Stomach (tissue), 9 donors: ENCODE measurements around the gene FMN1. TPM values are rescaled to one million over a fixed set of nuclear protein-coding genes. Genes with fewer than 3 reads are reported as not detected.

Source experiments
- DNase-seq, 2 donors: peaks; one replicate each; pipeline versions ENCODE4 v3.0.0 to v3.0.0-alpha.2; 2013 to 2019
- H3K27ac ChIP-seq, 5 donors: fragments of 200-600 bp in 4 of 5; sonication (generic) in 4 of 5; one replicate each; pipeline ENCODE4 v1.5.1; 2013 to 2019; ENCODE audit warnings: mild to moderate bottlenecking in 1 of 5, moderate library complexity in 1 of 5
- H3K27me3 ChIP-seq, 3 donors: fragments of 200-600 bp; sonication (generic); one replicate each; pipeline ENCODE4 v1.5.1; 2017 to 2019; ENCODE audit warnings: mixed run types in 1 of 3
- H3K36me3 ChIP-seq, 4 donors: fragments of 200-600 bp; sonication (generic); 1 replicate in 3 of 4; 2 replicates in 1 of 4; pipeline ENCODE4 v1.5.1; 2016 to 2019
- H3K4me1 ChIP-seq, 4 donors: fragments of 200-600 bp; sonication (generic); one replicate each; pipeline ENCODE4 v1.5.1; 2016 to 2019
- H3K4me3 ChIP-seq, 4 donors: fragments of 200-600 bp; sonication (generic) in 3 of 4; one replicate each; pipeline ENCODE4 v1.5.1; 2016 to 2019; ENCODE audit warnings: mild to moderate bottlenecking in 1 of 4
- H3K9me3 ChIP-seq, 4 donors: fragments of 200-600 bp; sonication (generic); one replicate each; pipeline ENCODE4 v1.5.1; 2016 to 2019
- CTCF ChIP-seq, 7 experiments: fragments of 450-650 bp in 4 of 7; fragments of 200-600 bp in 3 of 7; sonication (generic) in 3 of 7; IDR thresholded peaks; one replicate each; pipeline ENCODE4 v1.5.1; 2016 to 2019; ENCODE audit warnings: antibody characterized with exemption in 7 of 7, control low read depth in 2 of 7, mild to moderate bottlenecking in 1 of 7
- EP300 ChIP-seq: sonication (generic); formaldehyde crosslinking; IDR thresholded peaks from one replicate; pipeline ENCODE4 v1.6.1; 2017; ENCODE audit warnings: antibody characterized with exemption
- POLR2A ChIP-seq, 4 donors: fragments of 450-650 bp; IDR thresholded peaks; one replicate each; pipeline ENCODE4 v1.6.1; 2016; ENCODE audit warnings: antibody characterized with exemption in 4 of 4, control low read depth in 2 of 4, mild to moderate bottlenecking in 1 of 4, moderate library complexity in 1 of 4
- POLR2AphosphoS5 ChIP-seq, 3 donors: sonication (generic); formaldehyde crosslinking; IDR thresholded peaks; one replicate each; pipeline ENCODE4 v1.6.1; 2016; ENCODE audit warnings: antibody characterized with exemption in 3 of 3
- WGBS, 5 donors: extraction: QIAGEN DNeasy Blood & Tissue Kit in 3 of 5; methylation state at CpG; one replicate each; pipeline versions ENCODE4 v1.1.5 to v1.1.7; 2013 to 2018; 5-methylcytosine and 5-hydroxymethylcytosine counted together
- intact Hi-C: fragments of 100-400 bp; cut with DNase I; formaldehyde crosslinking; loops from one replicate; pipeline ENCODE4 v1.15.1; 2023; ENCODE audit warnings: low total_unique reads
- polyA plus RNA-seq, 3 donors: library from polyadenylated mRNA; stranded (reverse); fragments of 200-250 nt; gene quantifications; one replicate each; pipeline ENCODE4 v1.2.3, GENCODE V29; 2013
- total RNA-seq, 5 donors: library from RNA; depleted of rRNA; stranded (reverse); fragments of >200 nt; gene quantifications; one replicate each; pipeline versions ENCODE4 v1.1.0 to v1.2.3, GENCODE V29; 2014 to 2016
- donor health status: healthy with polysubstance abuse.
- donor health status: Bipolar disorder and iron deficiency.
- donor health status: healthy.

FMN1 gene
- total and polyA plus RNA-seq, 8 donors, result 0.40 to 58.0 (median 22.9) TPM

DNA sequence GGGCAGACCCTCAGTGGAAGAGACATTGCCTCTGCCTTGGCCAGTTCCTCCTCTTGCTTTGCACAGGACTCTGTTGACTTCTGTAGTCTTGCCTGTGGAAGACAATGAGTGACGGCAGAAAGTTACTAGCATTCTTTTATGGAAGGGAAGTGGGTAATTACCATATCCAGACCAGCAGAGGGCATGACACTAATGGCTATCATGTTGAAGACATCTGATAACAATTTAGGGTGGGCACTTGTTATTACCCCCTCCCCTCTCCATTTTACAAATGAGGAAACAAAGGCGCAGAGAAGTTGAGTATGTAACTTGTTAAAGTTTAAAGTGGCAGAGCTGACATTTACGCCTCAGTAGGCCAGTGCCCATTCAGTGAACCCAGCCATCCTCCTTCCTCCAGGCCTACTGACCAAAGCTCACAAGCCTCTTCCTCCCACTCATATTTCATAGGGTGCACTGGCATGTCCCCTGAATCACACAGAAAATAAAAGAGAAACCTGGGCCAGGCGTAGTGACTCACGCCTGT is 48.2 kb upstream of the FMN1 start:
- H3K27me3 ChIP-seq, result peaks cover 0 to 4% (median 0%) of the 10 kb centered on the region in 3 donors

DNA sequence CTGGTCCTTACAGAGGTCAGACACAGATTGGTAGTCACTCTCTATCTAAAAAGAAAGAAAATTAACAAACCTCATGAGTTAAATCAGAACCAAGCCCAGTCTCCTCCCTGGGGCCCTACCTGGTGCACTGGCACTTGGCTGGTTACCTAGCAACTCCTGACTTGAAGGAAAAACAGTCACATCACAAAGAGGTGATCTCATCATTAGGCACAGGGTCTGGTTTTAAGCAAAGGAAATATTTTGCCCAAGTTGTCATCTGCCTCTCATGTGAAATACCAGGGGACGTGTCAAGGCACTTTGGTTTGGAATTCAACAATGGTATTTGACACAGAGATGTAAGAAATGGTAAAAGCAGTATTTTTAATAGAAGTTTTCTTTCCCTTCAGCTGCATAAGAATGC is 47.7 kb upstream of the FMN1 start:
- Histone ChIP-seq H3K27ac (no peak overlapping the region), H3K4me1 (no peaks in the 10 kb centered on the region), H3K36me3 (no peaks in the 10 kb centered on the region), H3K27me3 (peaks cover 0 to 4% (median 0%) of the 10 kb centered on the region in 3 donors), H3K4me3 (no peak overlapping the region), H3K9me3 (no peaks in the 10 kb centered on the region)
- intact Hi-C loops, result no loop called here
- 49 to 68% (median 62%) methylated on average over 1 of the region's 1 CpG for WGBS, 5 donors
- peak in 1 of 2 donors; percentile 54 for DNase-seq
- no peak for TF ChIP-seq CTCF (IDR thresholded peaks at IDR 0.05)
- no peak for TF ChIP-seq POLR2A (IDR thresholded peaks at IDR 0.05)
- TF ChIP-seq EP300, result no peak
- TF ChIP-seq POLR2AphosphoS5 (IDR thresholded peaks at IDR 0.05), result no peak

More for the DNA sequence above, 48.2 kb upstream of the FMN1 start:
- Histone ChIP-seq H3K36me3 (no peaks in the 10 kb centered on the region), H3K27ac (no peak overlapping the region), H3K9me3 (no peaks in the 10 kb centered on the region), H3K4me3 (no peak overlapping the region), H3K4me1 (no peaks in the 10 kb centered on the region)
- intact Hi-C loops, result no loop called here
- peak in 1 of 2 donors; percentile 5 for DNase-seq
- 83 to 88% (median 85%) methylated on average over 5 of the region's 5 CpGs for WGBS, 5 donors
- TF ChIP-seq POLR2A (IDR thresholded peaks at IDR 0.05), result no peak
- no peak for TF ChIP-seq CTCF (IDR thresholded peaks at IDR 0.05)
- TF ChIP-seq EP300, result no peak

DNA sequence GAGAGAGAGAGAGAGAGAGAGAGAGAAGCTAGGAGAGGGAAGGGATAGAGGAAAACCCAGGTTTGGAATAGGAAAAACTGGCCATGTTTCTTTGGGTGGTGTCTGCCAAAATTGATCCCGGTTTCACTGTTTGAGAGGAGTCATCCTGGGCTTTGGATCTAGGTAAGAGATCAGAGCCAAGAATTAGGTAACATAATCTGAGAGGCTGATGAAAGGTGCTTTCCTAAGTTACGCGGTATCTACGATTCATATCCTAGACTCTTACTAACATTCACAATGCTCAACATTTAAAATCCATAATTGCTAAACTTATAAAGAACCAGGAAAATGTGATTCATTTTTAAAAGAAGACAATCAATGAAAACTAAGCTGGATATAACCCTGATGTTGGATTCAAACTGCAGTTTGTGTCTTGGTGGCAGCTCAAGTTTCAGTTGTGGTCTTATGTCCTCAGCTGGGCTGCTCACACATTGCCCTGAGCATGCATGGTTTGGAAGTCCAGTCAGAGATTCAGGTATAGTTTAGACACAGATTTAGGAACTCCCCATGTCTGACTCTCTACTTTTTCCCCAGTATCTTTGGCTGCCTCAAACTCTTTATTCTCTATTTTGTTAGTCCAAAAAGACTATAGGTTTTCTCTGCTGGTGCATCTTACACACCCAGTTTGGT is 42.5 kb upstream of the FMN1 start:
- DNase-seq, result no peak
- Histone ChIP-seq H3K27me3 (peaks cover 0 to 13% (median 0%) of the 10 kb centered on the region in 3 donors), H3K27ac (no peak overlapping the region), H3K4me3 (no peak overlapping the region), H3K4me1 (no peaks in the 10 kb centered on the region), H3K9me3 (no peaks in the 10 kb centered on the region), H3K36me3 (no peaks in the 10 kb centered on the region)
- WGBS, 5 donors, result 68 to 82% (median 79%) methylated on average over 4 of the region's 4 CpGs
- intact Hi-C loops, result loop anchor here (10.0 kb wide), 1 partner anchor 468 kb away; no protein-coding TSS in a partner anchor
- TF ChIP-seq CTCF (IDR thresholded peaks at IDR 0.05) (no peak), POLR2A (IDR thresholded peaks at IDR 0.05) (no peak), EP300 (no peak), POLR2AphosphoS5 (IDR thresholded peaks at IDR 0.05) (no peak)

GRCh38 chr15:33234020-33234461 is 39.5 kb upstream of the FMN1 start:
- no peaks in the 10 kb centered on the region for H3K9me3 ChIP-seq
- peaks cover 0 to 13% (median 0%) of the 10 kb centered on the region in 3 donors for H3K27me3 ChIP-seq
- intact Hi-C loops, result loop anchor here (10.0 kb wide), 1 partner anchor 471 kb away; no protein-coding TSS in a partner anchor
- H3K36me3 ChIP-seq, result no peaks in the 10 kb centered on the region
- 31 to 48% (median 33%) methylated on average over 5 of the region's 5 CpGs for whole genome bisulfite sequencing, 5 donors
- no peak overlapping the region for H3K27ac ChIP-seq
- no peaks in the 10 kb centered on the region for H3K4me1 ChIP-seq
- TF ChIP-seq EP300 (no peak), CTCF (IDR thresholded peaks at IDR 0.05) (peak in 4 of 7 experiments; percentile 12 to 29 (median 16))
- peak in 1 of 2 donors; percentile 40 for DNase-seq
- H3K4me3 ChIP-seq, result no peak overlapping the region
